ENCODE results near the gene DSCAML1. TPM values are rescaled to one million over a fixed set of nuclear protein-coding genes. Genes with fewer than 3 reads are reported as not detected.

DSCAML1 gene
- total and polyA plus RNA-seq, 10 of the 15 experiments (the other 5 are each of a cell fraction or from before 2014, with no cell fraction given), result 0.03 to 0.18 (median 0.06) TPM; not detected in 1

GRCh38 chr11:117459979-117460300 lies 337.1 kb downstream of the DSCAML1 start:
- in situ Hi-C loops (cut with MboI) (no loop called here), intact Hi-C loops (cut with micrococcal nuclease; ENCODE audit: unreplicated experiment) (no loop called here)
- no peaks in the 10 kb centered on the region for H4K20me1 ChIP-seq (ENCODE audit: control insufficient read depth, insufficient read depth)
- WGBS (ENCODE audit: insufficient coverage, insufficient replicate concordance, low lambda C conversion rate, missing lambda C conversion rate), result 79% methylated on average over 5 of the region's 5 CpGs
- H3K4me2 ChIP-seq (ENCODE audit: control insufficient read depth, insufficient read depth), result no peak overlapping the region
- ChIA-PET RAD21 (ENCODE audit: unreplicated experiment) (interaction anchor here (1.7 kb wide), 1 partner anchor 34 kb away, joined by 5 read pairs; no protein-coding TSS in a partner anchor), SMC1A (ENCODE audit: uncharacterized antibody, unreplicated experiment) (interaction anchor here (1.0 to 2.1 kb wide), 6 partner anchors 9 to 487 kb away, joined by 3 to 7 read pairs (median 3); no protein-coding TSS in a partner anchor), CTCF (interaction anchor here (1.0 to 1.4 kb wide), 4 partner anchors 9 to 161 kb away, joined by 3 to 10 read pairs (median 3); no protein-coding TSS in a partner anchor), POLR2A (interaction anchor here (0.5 to 1.6 kb wide), 2 partner anchors 8 to 234 kb away, joined by 3 to 4 read pairs; no protein-coding TSS in a partner anchor)
- ATAC-seq, result no peak
- no peak for FAIRE-seq
- no peaks in the 10 kb centered on the region for H3K9me3 ChIP-seq (replicated peaks; ENCODE audit: control insufficient read depth, insufficient read depth, low read length)
- no peak overlapping the region for H2AFZ ChIP-seq (ENCODE audit: control insufficient read depth, low read depth, low read length)
- H3K79me2 ChIP-seq (ENCODE audit: control insufficient read depth, insufficient read depth, low read length), result no peaks in the 10 kb centered on the region
- no peak for DNase-seq (ENCODE audit: low read depth, low spot score)
- no peaks in the 10 kb centered on the region for H3K27me3 ChIP-seq (replicated peaks in 1 of 2; ENCODE audit: control insufficient read depth in 2 of 2, insufficient read depth in 2 of 2, low read length in 1 of 2)
- H3K4me1 ChIP-seq (ENCODE audit: control insufficient read depth, insufficient read depth, low read length), result peaks cover 45% of the 10 kb centered on the region
- no peaks in the 10 kb centered on the region for H3K36me3 ChIP-seq (ENCODE audit: control insufficient read depth in 2 of 2, insufficient read depth in 2 of 2, low read length in 1 of 2)
- BruUV-seq (replicated peaks), result no TSS peak
- H3K27ac ChIP-seq (ENCODE audit: control insufficient read depth, insufficient read depth), result no peak overlapping the region
- H3K9ac ChIP-seq (ENCODE audit: control insufficient read depth, insufficient read depth, low read length), result no peak overlapping the region
- TF ChIP-seq YBX1 (IDR thresholded peaks at IDR 0.05), result no peak
- peak; percentile 69; the same call in 1 of the 2 replicates for TF ChIP-seq SPI1 (IDR thresholded peaks at IDR 0.05; ENCODE audit: borderline replicate concordance, insufficient read depth, low read depth, low read length)
- peak; percentile 28; the same call in 1 of the 2 replicates for TF ChIP-seq IKZF1 (conservative IDR thresholded peaks at IDR 0.05)
- no peak for TF ChIP-seq MXI1 (IDR thresholded peaks at IDR 0.05; ENCODE audit: low read depth, low read length)
- no peak for TF ChIP-seq MYB (IDR thresholded peaks at IDR 0.05; ENCODE audit: borderline replicate concordance, low read depth, low read length)
- TF ChIP-seq IKZF2 (IDR thresholded peaks at IDR 0.05), result peak in 1 of 2 experiments; percentile 45; a peak in 1 of 4 replicates
- no peak overlapping the region for H3K4me3 ChIP-seq

Data from GM12878 (cell line).